Trophoblast cell (in vitro differentiated cells and primary cell): Measurements from ENCODE around the gene UNC50.

Experiments used
- DNase-seq, 2 donors: peaks; one replicate each; pipeline ENCODE4 v3.0.0-alpha.2; 2016
- H2AFZ ChIP-seq: 2 replicates; pipeline ENCODE4 v1.6.1; 2013; ENCODE audit warnings: low read length, moderate library complexity, mild to moderate bottlenecking; ENCODE audit not compliant: insufficient read depth, poor library complexity
- H2AK5ac ChIP-seq: 2 replicates; pipeline ENCODE4 v1.6.1; 2013; ENCODE audit warnings: mild to moderate bottlenecking, low read length
- H2BK120ac ChIP-seq: 2 replicates; pipeline ENCODE4 v1.6.1; 2013; ENCODE audit warnings: low read length, mild to moderate bottlenecking, moderate library complexity; ENCODE audit not compliant: insufficient read depth, poor library complexity
- H2BK12ac ChIP-seq: 2 replicates; pipeline ENCODE4 v1.6.1; 2013; ENCODE audit warnings: mild to moderate bottlenecking, low read length, moderate library complexity
- H2BK5ac ChIP-seq: 2 replicates; pipeline ENCODE4 v1.6.1; 2013; ENCODE audit warnings: low read length, low read depth, moderate library complexity, mild to moderate bottlenecking; ENCODE audit not compliant: poor library complexity
- H3K14ac ChIP-seq: 2 replicates; pipeline ENCODE4 v1.6.1; 2013; ENCODE audit warnings: mild to moderate bottlenecking, low read length
- H3K18ac ChIP-seq: 2 replicates; pipeline ENCODE4 v1.6.1; 2013; ENCODE audit warnings: mild to moderate bottlenecking, low read length
- H3K23ac ChIP-seq: 2 replicates; pipeline ENCODE4 v1.6.1; 2013; ENCODE audit warnings: low read length
- H3K27ac ChIP-seq: 2 replicates; pipeline ENCODE4 v1.5.1; 2013; ENCODE audit warnings: low read depth, mild to moderate bottlenecking, inconsistent platforms, low read length, moderate library complexity
- H3K27me3 ChIP-seq: 2 replicates; pipeline ENCODE4 v1.6.1; 2013; ENCODE audit warnings: inconsistent platforms, mild to moderate bottlenecking, low read length, moderate library complexity; ENCODE audit not compliant: insufficient read depth
- H3K36me3 ChIP-seq, 2 experiments: 1 replicate in 1 of 2; 2 replicates in 1 of 2; pipeline ENCODE4 v1.6.1; 2013; ENCODE audit warnings: low read length in 2 of 2, mild to moderate bottlenecking in 2 of 2, moderate library complexity in 1 of 2; ENCODE audit not compliant: insufficient read depth in 2 of 2, control insufficient read depth in 1 of 2
- H3K4ac ChIP-seq: 2 replicates; pipeline ENCODE4 v1.6.1; 2013; ENCODE audit warnings: low read depth, mild to moderate bottlenecking, low read length, moderate library complexity
- H3K4me1 ChIP-seq, 2 experiments: 1 replicate in 1 of 2; 2 replicates in 1 of 2; pipeline ENCODE4 v1.6.1; 2013; ENCODE audit warnings: low read length in 2 of 2, mild to moderate bottlenecking in 2 of 2, moderate library complexity in 1 of 2; ENCODE audit not compliant: insufficient read depth in 2 of 2, control insufficient read depth in 1 of 2
- H3K4me2 ChIP-seq: 2 replicates; pipeline ENCODE4 v1.6.1; 2013; ENCODE audit warnings: inconsistent platforms, mild to moderate bottlenecking, low read length, moderate library complexity
- H3K4me3 ChIP-seq: 2 replicates; pipeline ENCODE4 v1.5.1; 2013; ENCODE audit warnings: mild to moderate bottlenecking, low read depth, low read length, inconsistent platforms
- H3K79me1 ChIP-seq: one replicate; pipeline ENCODE4 v1.6.1; 2013; ENCODE audit warnings: low read length
- H3K79me2 ChIP-seq: 2 replicates; pipeline ENCODE4 v1.6.1; 2013; ENCODE audit warnings: low read length, mild to moderate bottlenecking; ENCODE audit not compliant: control insufficient read depth, insufficient read depth, poor library complexity
- H3K9ac ChIP-seq: 2 replicates; pipeline ENCODE4 v1.6.1; 2013; ENCODE audit warnings: mild to moderate bottlenecking, low read length
- H3K9me3 ChIP-seq: 2 replicates; pipeline ENCODE4 v1.6.1; 2013; ENCODE audit warnings: low read depth, mild to moderate bottlenecking, control low read depth, inconsistent platforms, low read length; ENCODE audit not compliant: insufficient read depth
- H4K12ac ChIP-seq: 2 replicates; pipeline ENCODE4 v1.6.1; 2013; ENCODE audit warnings: low read depth, mild to moderate bottlenecking, low read length, moderate library complexity
- H4K8ac ChIP-seq: 2 replicates; pipeline ENCODE4 v1.6.1; 2013; ENCODE audit warnings: low read depth, mild to moderate bottlenecking, low read length, moderate library complexity
- H4K91ac ChIP-seq: one replicate; pipeline ENCODE4 v1.6.1; 2013; ENCODE audit warnings: low read depth, mild to moderate bottlenecking, low read length, moderate library complexity
- WGBS: extraction: QIAGEN DNeasy Blood & Tissue Kit; methylation state at CpG from one replicate; pipeline ENCODE4 v1.1.7; 2013; ENCODE audit warnings: missing lambda C conversion rate; ENCODE audit not compliant: insufficient read length, insufficient coverage; ENCODE audit errors: extremely low coverage; 5-methylcytosine and 5-hydroxymethylcytosine counted together

UNC50 gene

GRCh38 chr2:98561018-98561417 lies 47.4 kb upstream of the UNC50 start:
- Histone ChIP-seq H3K9me3 (no peaks in the 10 kb centered on the region), H3K4me1 (no peaks in the 10 kb centered on the region), H3K27ac (no peak overlapping the region), H3K4me3 (no peak overlapping the region), H3K4ac (no peak overlapping the region), H2BK5ac (no peak overlapping the region), H2AK5ac (no peak overlapping the region), H3K18ac (no peak overlapping the region), H2AFZ (no peak overlapping the region), H3K9ac (no peak overlapping the region), H3K79me2 (no peaks in the 10 kb centered on the region), H3K4me2 (no peak overlapping the region), H4K12ac (no peak overlapping the region), H2BK120ac (no peak overlapping the region), H3K14ac (no peak overlapping the region), H3K36me3 (peaks cover 20 to 30% of the 10 kb centered on the region in 2 experiments), H2BK12ac (no peak overlapping the region), H3K79me1 (no peaks in the 10 kb centered on the region), H4K91ac (no peak overlapping the region), H4K8ac (no peak overlapping the region), H3K23ac (no peak overlapping the region), H3K27me3 (no peaks in the 10 kb centered on the region)
- WGBS, result no CpG with 5 or more reads among the region's 9 CpGs
- DNase-seq, result no peak

GRCh38 chr2:98561902-98562695 lies 46.3 kb upstream of the UNC50 start:
- no peaks in the 10 kb centered on the region for H3K4me1 ChIP-seq
- no peak overlapping the region for H3K18ac ChIP-seq
- H3K9ac ChIP-seq, result no peak overlapping the region
- peaks cover 22 to 32% of the 10 kb centered on the region in 2 experiments for H3K36me3 ChIP-seq
- H3K27me3 ChIP-seq, result no peaks in the 10 kb centered on the region
- no peaks in the 10 kb centered on the region for H3K9me3 ChIP-seq
- no peak overlapping the region for H4K91ac ChIP-seq
- no peak overlapping the region for H3K4me3 ChIP-seq
- no peak overlapping the region for H2BK12ac ChIP-seq
- no peak overlapping the region for H2BK120ac ChIP-seq
- no peak overlapping the region for H4K8ac ChIP-seq
- no peaks in the 10 kb centered on the region for H3K79me1 ChIP-seq
- no peak for DNase-seq
- H2AK5ac ChIP-seq, result no peak overlapping the region
- no peak overlapping the region for H3K4ac ChIP-seq
- no peak overlapping the region for H3K23ac ChIP-seq
- no peak overlapping the region for H2BK5ac ChIP-seq
- H3K79me2 ChIP-seq, result no peaks in the 10 kb centered on the region
- no CpG with 5 or more reads among the region's 13 CpGs for WGBS
- no peak overlapping the region for H4K12ac ChIP-seq
- H3K4me2 ChIP-seq, result no peak overlapping the region
- no peak overlapping the region for H2AFZ ChIP-seq
- H3K27ac ChIP-seq, result no peak overlapping the region
- H3K14ac ChIP-seq, result no peak overlapping the region

DNA sequence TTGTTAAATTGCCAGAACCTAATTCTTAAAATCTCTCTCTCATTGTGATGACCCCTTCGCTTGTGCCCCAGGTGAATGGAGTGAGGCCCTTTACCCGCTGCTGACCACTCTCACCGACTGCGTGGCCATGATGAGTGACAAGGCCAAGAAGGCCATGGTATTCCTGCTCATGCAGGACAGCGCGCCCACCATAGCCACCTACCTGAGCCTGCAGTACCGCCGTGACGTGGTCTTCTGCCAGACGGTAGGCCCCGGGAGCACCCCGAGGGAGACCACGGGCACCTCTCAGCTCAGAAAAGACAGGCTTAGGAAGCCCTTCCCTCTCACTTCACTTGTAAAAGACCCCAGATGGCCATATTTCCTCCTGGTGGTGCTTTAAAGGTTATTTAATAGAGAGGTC lies 45.0 kb upstream of the UNC50 start:
- no peaks in the 10 kb centered on the region for H3K79me1 ChIP-seq
- no peak overlapping the region for H4K8ac ChIP-seq
- H3K27me3 ChIP-seq, result no peaks in the 10 kb centered on the region
- H3K14ac ChIP-seq, result no peak overlapping the region
- H3K4me2 ChIP-seq, result no peak overlapping the region
- H3K4ac ChIP-seq, result no peak overlapping the region
- H3K79me2 ChIP-seq, result no peaks in the 10 kb centered on the region
- no peak overlapping the region for H3K18ac ChIP-seq
- H2BK120ac ChIP-seq, result no peak overlapping the region
- no CpG with 5 or more reads among the region's 13 CpGs for WGBS
- H3K27ac ChIP-seq, result no peak overlapping the region
- no peak overlapping the region for H3K9ac ChIP-seq
- peaks cover 27 to 38% of the 10 kb centered on the region in 2 experiments for H3K36me3 ChIP-seq
- no peak overlapping the region for H4K91ac ChIP-seq
- H3K4me1 ChIP-seq, result no peaks in the 10 kb centered on the region
- no peaks in the 10 kb centered on the region for H3K9me3 ChIP-seq
- no peak overlapping the region for H2BK5ac ChIP-seq
- no peak for DNase-seq
- no peak overlapping the region for H4K12ac ChIP-seq
- no peak overlapping the region for H2BK12ac ChIP-seq
- no peak overlapping the region for H3K4me3 ChIP-seq
- no peak overlapping the region for H2AK5ac ChIP-seq
- no peak overlapping the region for H2AFZ ChIP-seq
- H3K23ac ChIP-seq, result no peak overlapping the region

GRCh38 chr2:98564541-98565132 lies 43.8 kb upstream of the UNC50 start:
- Histone ChIP-seq H2AFZ (no peak overlapping the region), H3K4ac (no peak overlapping the region), H2AK5ac (no peak overlapping the region), H3K4me1 (no peaks in the 10 kb centered on the region), H3K79me2 (no peaks in the 10 kb centered on the region), H3K4me3 (no peak overlapping the region), H3K9ac (no peak overlapping the region), H3K27ac (no peak overlapping the region), H4K8ac (no peak overlapping the region), H3K14ac (no peak overlapping the region), H2BK12ac (no peak overlapping the region), H3K79me1 (no peaks in the 10 kb centered on the region), H2BK5ac (no peak overlapping the region), H4K91ac (no peak overlapping the region), H2BK120ac (no peak overlapping the region), H3K9me3 (no peaks in the 10 kb centered on the region), H3K18ac (no peak overlapping the region), H3K23ac (no peak overlapping the region), H3K4me2 (no peak overlapping the region), H3K27me3 (no peaks in the 10 kb centered on the region), H3K36me3 (peaks cover 28 to 48% of the 10 kb centered on the region in 2 experiments), H4K12ac (no peak overlapping the region)
- no peak for DNase-seq
- WGBS, result no CpG with 5 or more reads among the region's 17 CpGs
